BE2C (cell line): Measurements from ENCODE around the gene CHMP1B.

Experiments
- DNase-seq: peaks from one replicate; pipeline ENCODE4 v3.0.0-alpha.2; 2020
- H3K27me3 ChIP-seq: fragments of 250-450 bp; sonication (Bioruptor Pico); 2 replicates; pipeline ENCODE4 v1.5.1; 2020; ENCODE audit warnings: mild to moderate bottlenecking
- H3K36me3 ChIP-seq: fragments of 250-450 bp; sonication (Bioruptor Pico); 2 replicates; pipeline ENCODE4 v1.5.1; 2020; ENCODE audit warnings: mild to moderate bottlenecking
- H3K4me1 ChIP-seq: fragments of 250-450 bp; sonication (Bioruptor Pico); 2 replicates; pipeline ENCODE4 v1.5.1; 2020
- H3K4me3 ChIP-seq: 2 replicates; pipeline ENCODE4 v1.5.1; 2011; ENCODE audit warnings: low read depth, low read length
- H3K9me3 ChIP-seq: fragments of 250-450 bp; sonication (Bioruptor Pico); 2 replicates; pipeline ENCODE4 v1.5.1; 2020
- CTCF ChIP-seq: IDR thresholded peaks from 2 replicates; pipeline ENCODE4 v1.5.1; 2012; ENCODE audit warnings: mild to moderate bottlenecking, low read depth, low read length

The CHMP1B gene

GRCh38 chr18:11828786-11829432 lies 22.3 kb upstream of the CHMP1B start:
- DNase-seq = no peak
- TF ChIP-seq CTCF = no peak
- no peaks in the 10 kb centered on the region for H3K9me3 ChIP-seq
- no peaks in the 10 kb centered on the region for H3K4me1 ChIP-seq
- no peak overlapping the region for H3K4me3 ChIP-seq
- no peaks in the 10 kb centered on the region for H3K27me3 ChIP-seq
- no peaks in the 10 kb centered on the region for H3K36me3 ChIP-seq

- H3K36me3 ChIP-seq = no peaks in the 10 kb centered on the region
- no peaks in the 10 kb centered on the region for H3K9me3 ChIP-seq
- no peak for TF ChIP-seq CTCF
- H3K4me1 ChIP-seq = no peaks in the 10 kb centered on the region
- no peak for DNase-seq
- no peak overlapping the region for H3K4me3 ChIP-seq
- no peaks in the 10 kb centered on the region for H3K27me3 ChIP-seq
These were observed 20.6 kb upstream of the CHMP1B start for GRCh38 chr18:11830585-11830984.

- H3K4me1 ChIP-seq = no peaks in the 10 kb centered on the region
- H3K9me3 ChIP-seq = no peaks in the 10 kb centered on the region
- no peak for DNase-seq
- no peak overlapping the region for H3K4me3 ChIP-seq
- H3K36me3 ChIP-seq = no peaks in the 10 kb centered on the region
- TF ChIP-seq CTCF = no peak
- no peaks in the 10 kb centered on the region for H3K27me3 ChIP-seq
These were observed 19.3 kb upstream of the CHMP1B start for GRCh38 chr18:11831921-11832320.

GRCh38 chr18:11834772-11835171 lies 16.4 kb upstream of the CHMP1B start:
- Histone ChIP-seq H3K9me3 (no peaks in the 10 kb centered on the region), H3K36me3 (no peaks in the 10 kb centered on the region), H3K4me3 (no peak overlapping the region), H3K27me3 (no peaks in the 10 kb centered on the region), H3K4me1 (no peaks in the 10 kb centered on the region)
- no peak for TF ChIP-seq CTCF
- DNase-seq = no peak

- Histone ChIP-seq H3K4me3 (no peak overlapping the region), H3K9me3 (no peaks in the 10 kb centered on the region), H3K27me3 (no peaks in the 10 kb centered on the region), H3K4me1 (no peaks in the 10 kb centered on the region), H3K36me3 (no peaks in the 10 kb centered on the region)
- no peak for TF ChIP-seq CTCF
- no peak for DNase-seq
These were observed 11.7 kb upstream of the CHMP1B start for GRCh38 chr18:11839556-11839955.

- no peak for TF ChIP-seq CTCF
- no peaks in the 10 kb centered on the region for H3K27me3 ChIP-seq
- H3K36me3 ChIP-seq = no peaks in the 10 kb centered on the region
- H3K9me3 ChIP-seq = no peaks in the 10 kb centered on the region
- no peak for DNase-seq
- H3K4me3 ChIP-seq = no peak overlapping the region
- H3K4me1 ChIP-seq = no peaks in the 10 kb centered on the region
These were observed 10.7 kb upstream of the CHMP1B start for GRCh38 chr18:11840493-11840892.
